ENCODE results near the gene OVAAL.

OVAAL gene

GRCh38 chr1:180601512-180601911 lies 42.7 kb downstream of the OVAAL start:
- Histone ChIP-seq H3K9me3 (ENCODE audit: control insufficient read depth in 1 of 2, low read length in 2 of 2) (no peaks in the 10 kb centered on the region), H3K4me3 (ENCODE audit: low read depth in 1 of 2, low read length in 2 of 2) (no peak overlapping the region), H3K36me3 (ENCODE audit: control insufficient read depth in 1 of 2, insufficient read depth in 2 of 2, low read length in 2 of 2) (no peaks in the 10 kb centered on the region), H3K4me1 (ENCODE audit: control insufficient read depth in 1 of 2, insufficient read depth in 2 of 2, low read length in 2 of 2) (peaks cover 0 to 5% of the 10 kb centered on the region in 2 donors), H3K27me3 (ENCODE audit: control insufficient read depth in 1 of 2, insufficient read depth in 2 of 2, low read length in 2 of 2) (no peaks in the 10 kb centered on the region), H3K9ac (ENCODE audit: low read depth in 1 of 2, low read length in 2 of 2) (no peak overlapping the region), H3K27ac (ENCODE audit: low read depth, low read length) (no peak overlapping the region)

- Histone ChIP-seq H3K27me3 (ENCODE audit: control insufficient read depth in 1 of 2, insufficient read depth in 2 of 2, low read length in 2 of 2) (no peaks in the 10 kb centered on the region), H3K27ac (ENCODE audit: low read depth, low read length) (no peak overlapping the region), H3K36me3 (ENCODE audit: control insufficient read depth in 1 of 2, insufficient read depth in 2 of 2, low read length in 2 of 2) (no peaks in the 10 kb centered on the region), H3K9me3 (ENCODE audit: control insufficient read depth in 1 of 2, low read length in 2 of 2) (no peaks in the 10 kb centered on the region), H3K4me3 (ENCODE audit: low read depth in 1 of 2, low read length in 2 of 2) (no peak overlapping the region), H3K4me1 (ENCODE audit: control insufficient read depth in 1 of 2, insufficient read depth in 2 of 2, low read length in 2 of 2) (peaks cover 0 to 5% of the 10 kb centered on the region in 2 donors), H3K9ac (ENCODE audit: low read depth in 1 of 2, low read length in 2 of 2) (no peak overlapping the region)
These were observed 44.6 kb downstream of the OVAAL start for GRCh38 chr1:180603223-180603849.

GRCh38 chr1:180603850-180604226 lies 45.1 kb downstream of the OVAAL start:
- H3K4me3 ChIP-seq (ENCODE audit: low read depth in 1 of 2, low read length in 2 of 2), result no peak overlapping the region
- H3K4me1 ChIP-seq (ENCODE audit: control insufficient read depth in 1 of 2, insufficient read depth in 2 of 2, low read length in 2 of 2), result peaks cover 0 to 4% of the 10 kb centered on the region in 2 donors
- H3K9me3 ChIP-seq (ENCODE audit: control insufficient read depth in 1 of 2, low read length in 2 of 2), result no peaks in the 10 kb centered on the region
- no peaks in the 10 kb centered on the region for H3K36me3 ChIP-seq (ENCODE audit: control insufficient read depth in 1 of 2, insufficient read depth in 2 of 2, low read length in 2 of 2)
- H3K9ac ChIP-seq (ENCODE audit: low read depth in 1 of 2, low read length in 2 of 2), result no peak overlapping the region
- no peaks in the 10 kb centered on the region for H3K27me3 ChIP-seq (ENCODE audit: control insufficient read depth in 1 of 2, insufficient read depth in 2 of 2, low read length in 2 of 2)
- H3K27ac ChIP-seq (ENCODE audit: low read depth, low read length), result no peak overlapping the region

- H3K9ac ChIP-seq (ENCODE audit: low read depth in 1 of 2, low read length in 2 of 2), result no peak overlapping the region
- no peaks in the 10 kb centered on the region for H3K9me3 ChIP-seq (ENCODE audit: control insufficient read depth in 1 of 2, low read length in 2 of 2)
- H3K27ac ChIP-seq (ENCODE audit: low read depth, low read length), result no peak overlapping the region
- no peaks in the 10 kb centered on the region for H3K27me3 ChIP-seq (ENCODE audit: control insufficient read depth in 1 of 2, insufficient read depth in 2 of 2, low read length in 2 of 2)
- H3K4me1 ChIP-seq (ENCODE audit: control insufficient read depth in 1 of 2, insufficient read depth in 2 of 2, low read length in 2 of 2), result peaks cover 0 to 9% of the 10 kb centered on the region in 2 donors
- no peaks in the 10 kb centered on the region for H3K36me3 ChIP-seq (ENCODE audit: control insufficient read depth in 1 of 2, insufficient read depth in 2 of 2, low read length in 2 of 2)
- no peak overlapping the region for H3K4me3 ChIP-seq (ENCODE audit: low read depth in 1 of 2, low read length in 2 of 2)
These were observed 47.4 kb downstream of the OVAAL start for GRCh38 chr1:180606155-180606554.

- Histone ChIP-seq H3K27me3 (ENCODE audit: control insufficient read depth in 1 of 2, insufficient read depth in 2 of 2, low read length in 2 of 2) (no peaks in the 10 kb centered on the region), H3K4me3 (ENCODE audit: low read depth in 1 of 2, low read length in 2 of 2) (no peak overlapping the region), H3K9ac (ENCODE audit: low read depth in 1 of 2, low read length in 2 of 2) (no peak overlapping the region), H3K9me3 (ENCODE audit: control insufficient read depth in 1 of 2, low read length in 2 of 2) (no peaks in the 10 kb centered on the region), H3K27ac (ENCODE audit: low read depth, low read length) (no peak overlapping the region), H3K36me3 (ENCODE audit: control insufficient read depth in 1 of 2, insufficient read depth in 2 of 2, low read length in 2 of 2) (no peaks in the 10 kb centered on the region), H3K4me1 (ENCODE audit: control insufficient read depth in 1 of 2, insufficient read depth in 2 of 2, low read length in 2 of 2) (peaks cover 0 to 9% of the 10 kb centered on the region in 2 donors)
These were observed 51.1 kb downstream of the OVAAL start for GRCh38 chr1:180609643-180610555.

GRCh38 chr1:180610556-180611015 lies 51.8 kb downstream of the OVAAL start:
- H3K27ac ChIP-seq (ENCODE audit: low read depth, low read length), result no peak overlapping the region
- no peak overlapping the region for H3K9ac ChIP-seq (ENCODE audit: low read depth in 1 of 2, low read length in 2 of 2)
- H3K9me3 ChIP-seq (ENCODE audit: control insufficient read depth in 1 of 2, low read length in 2 of 2), result no peaks in the 10 kb centered on the region

GRCh38 chr1:180611016-180611930 lies 52.5 kb downstream of the OVAAL start:
- no peak overlapping the region for H3K27ac ChIP-seq (ENCODE audit: low read depth, low read length)

More at GRCh38 chr1:180610556-180611015, 51.8 kb downstream of the OVAAL start:
- no peak overlapping the region for H3K4me3 ChIP-seq (ENCODE audit: low read depth in 1 of 2, low read length in 2 of 2)
- H3K4me1 ChIP-seq (ENCODE audit: control insufficient read depth in 1 of 2, insufficient read depth in 2 of 2, low read length in 2 of 2), result peaks cover 0 to 9% of the 10 kb centered on the region in 2 donors
- no peaks in the 10 kb centered on the region for H3K36me3 ChIP-seq (ENCODE audit: control insufficient read depth in 1 of 2, insufficient read depth in 2 of 2, low read length in 2 of 2)
- H3K27me3 ChIP-seq (ENCODE audit: control insufficient read depth in 1 of 2, insufficient read depth in 2 of 2, low read length in 2 of 2), result no peaks in the 10 kb centered on the region

GRCh38 chr1:180612632-180613031 lies 53.9 kb downstream of the OVAAL start:
- Histone ChIP-seq H3K9ac (ENCODE audit: low read depth in 1 of 2, low read length in 2 of 2) (no peak overlapping the region), H3K4me3 (ENCODE audit: low read depth in 1 of 2, low read length in 2 of 2) (no peak overlapping the region), H3K4me1 (ENCODE audit: control insufficient read depth in 1 of 2, insufficient read depth in 2 of 2, low read length in 2 of 2) (peaks cover 0 to 9% of the 10 kb centered on the region in 2 donors), H3K9me3 (ENCODE audit: control insufficient read depth in 1 of 2, low read length in 2 of 2) (no peaks in the 10 kb centered on the region), H3K36me3 (ENCODE audit: control insufficient read depth in 1 of 2, insufficient read depth in 2 of 2, low read length in 2 of 2) (no peaks in the 10 kb centered on the region), H3K27me3 (ENCODE audit: control insufficient read depth in 1 of 2, insufficient read depth in 2 of 2, low read length in 2 of 2) (no peaks in the 10 kb centered on the region), H3K27ac (ENCODE audit: low read depth, low read length) (no peak overlapping the region)

More at GRCh38 chr1:180611016-180611930, 52.5 kb downstream of the OVAAL start:
- Histone ChIP-seq H3K27me3 (ENCODE audit: control insufficient read depth in 1 of 2, insufficient read depth in 2 of 2, low read length in 2 of 2) (no peaks in the 10 kb centered on the region), H3K4me3 (ENCODE audit: low read depth in 1 of 2, low read length in 2 of 2) (no peak overlapping the region), H3K4me1 (ENCODE audit: control insufficient read depth in 1 of 2, insufficient read depth in 2 of 2, low read length in 2 of 2) (peaks cover 0 to 9% of the 10 kb centered on the region in 2 donors), H3K9me3 (ENCODE audit: control insufficient read depth in 1 of 2, low read length in 2 of 2) (no peaks in the 10 kb centered on the region), H3K36me3 (ENCODE audit: control insufficient read depth in 1 of 2, insufficient read depth in 2 of 2, low read length in 2 of 2) (no peaks in the 10 kb centered on the region), H3K9ac (ENCODE audit: low read depth in 1 of 2, low read length in 2 of 2) (no peak overlapping the region)

GRCh38 chr1:180614730-180615129 lies 56.0 kb downstream of the OVAAL start:
- Histone ChIP-seq H3K9ac (ENCODE audit: low read depth in 1 of 2, low read length in 2 of 2) (no peak overlapping the region), H3K36me3 (ENCODE audit: control insufficient read depth in 1 of 2, insufficient read depth in 2 of 2, low read length in 2 of 2) (no peaks in the 10 kb centered on the region), H3K4me3 (ENCODE audit: low read depth in 1 of 2, low read length in 2 of 2) (no peak overlapping the region), H3K9me3 (ENCODE audit: control insufficient read depth in 1 of 2, low read length in 2 of 2) (no peaks in the 10 kb centered on the region), H3K27ac (ENCODE audit: low read depth, low read length) (no peak overlapping the region), H3K4me1 (ENCODE audit: control insufficient read depth in 1 of 2, insufficient read depth in 2 of 2, low read length in 2 of 2) (peaks cover 0 to 5% of the 10 kb centered on the region in 2 donors), H3K27me3 (ENCODE audit: control insufficient read depth in 1 of 2, insufficient read depth in 2 of 2, low read length in 2 of 2) (no peaks in the 10 kb centered on the region)

Data from duodenal mucosa (tissue), 2 donors.